HG02759 (cell line): ENCODE data around the gene FYB1.

Experiments
- ATAC-seq: cut with Tn5 transposase; IDR thresholded peaks from one replicate; pipeline ENCODE4 v1.9.1; 2021; ENCODE audit warnings: mild to moderate bottlenecking, moderate library complexity; ENCODE audit not compliant: unreplicated experiment

The FYB1 gene

GRCh38 chr5:39131210-39132127 is 87.9 kb downstream of the FYB1 start:
- no peak for ATAC-seq

- no peak for ATAC-seq
Measured at GRCh38 chr5:39130716-39131115, 88.6 kb downstream of the FYB1 start.

- ATAC-seq: no peak
Measured at GRCh38 chr5:39121922-39122321, 97.4 kb downstream of the FYB1 start.

- ATAC-seq: no peak
Measured at GRCh38 chr5:39121315-39121714, 98.0 kb downstream of the FYB1 start.

GRCh38 chr5:39120052-39120420 is 99.3 kb downstream of the FYB1 start:
- no peak for ATAC-seq

GRCh38 chr5:39119404-39120051 is 99.8 kb downstream of the FYB1 start:
- no peak for ATAC-seq

- ATAC-seq: no peak
Measured at GRCh38 chr5:39118638-39119037, 100.7 kb downstream of the FYB1 start.

GRCh38 chr5:39117401-39117800 is 102.0 kb downstream of the FYB1 start:
- ATAC-seq: no peak

- no peak for ATAC-seq
Measured at GRCh38 chr5:39116344-39117170, 102.8 kb downstream of the FYB1 start.

- ATAC-seq: no peak
Measured at GRCh38 chr5:39115644-39116343, 103.6 kb downstream of the FYB1 start.

- no peak for ATAC-seq
Measured at GRCh38 chr5:39114155-39114554, 105.2 kb downstream of the FYB1 start.

- ATAC-seq: no peak
Measured at GRCh38 chr5:39113354-39113953, 105.9 kb downstream of the FYB1 start.

GRCh38 chr5:39109606-39110005 is 109.8 kb downstream of the FYB1 start:
- no peak for ATAC-seq

- ATAC-seq: no peak
Measured at GRCh38 chr5:39108987-39109386, 110.4 kb downstream of the FYB1 start.

- ATAC-seq: no peak
Measured at GRCh38 chr5:39107350-39107749, 112.0 kb downstream of the FYB1 start.

GRCh38 chr5:39106322-39106721 is 113.0 kb downstream of the FYB1 start:
- no peak for ATAC-seq

GRCh38 chr5:39104221-39104620 is 115.1 kb downstream of the FYB1 start:
- ATAC-seq: no peak

GRCh38 chr5:39102684-39103155 is 116.6 kb downstream of the FYB1 start:
- no peak for ATAC-seq

GRCh38 chr5:39100851-39101396 is 118.4 kb downstream of the FYB1 start:
- no peak for ATAC-seq

GRCh38 chr5:39100301-39100850 is 119.0 kb downstream of the FYB1 start:
- ATAC-seq: no peak
